Measurements from ENCODE around the gene KRT12. TPM values are rescaled to one million over a fixed set of nuclear protein-coding genes. Genes with fewer than 3 reads are reported as not detected.
"Not testable (repeated sequence)": the region's sequence is repeated elsewhere in the genome, so short reads cannot be mapped to it uniquely, and the experiment has no call there.

KRT12 gene
- total RNA-seq, 6 experiments from 2014 or later: not detected

- 94% methylated on average over 3 of the region's 3 CpGs for WGBS (ENCODE audit: insufficient coverage, low coverage, low lambda C conversion rate, missing lambda C conversion rate)
- intact Hi-C loops (cut with DNase I): no loop called here
- no peak overlapping the region for H3K4me3 ChIP-seq
- H3K27ac ChIP-seq: no peak overlapping the region
- peaks cover 0 to 6% (median 0%) of the 10 kb centered on the region in 4 donors for H3K4me1 ChIP-seq
- H3K27me3 ChIP-seq: no peaks in the 10 kb centered on the region
- DNase-seq: no peak
- no peak for ATAC-seq
- TF ChIP-seq POLR2A (IDR thresholded peaks at IDR 0.05): no peak
- no peak for TF ChIP-seq CTCF (IDR thresholded peaks at IDR 0.05)
- H3K9me3 ChIP-seq: no peaks in the 10 kb centered on the region
- H3K36me3 ChIP-seq: no peaks in the 10 kb centered on the region
Observed at GRCh38 chr17:40816569-40816968, 50.5 kb downstream of the KRT12 start.

- Histone ChIP-seq H3K4me3 (no peak overlapping the region), H3K9me3 (no peaks in the 10 kb centered on the region), H3K27ac (no peak overlapping the region), H3K36me3 (no peaks in the 10 kb centered on the region), H3K4me1 (peaks cover 0 to 6% (median 0%) of the 10 kb centered on the region in 4 donors), H3K27me3 (no peaks in the 10 kb centered on the region)
- 100% methylated on average over 1 of the region's 1 CpG for WGBS (ENCODE audit: insufficient coverage, low coverage, low lambda C conversion rate, missing lambda C conversion rate)
- intact Hi-C loops (cut with DNase I): no loop called here
- TF ChIP-seq CTCF (IDR thresholded peaks at IDR 0.05) (no peak), POLR2A (IDR thresholded peaks at IDR 0.05) (no peak)
- DNase-seq (no peak), ATAC-seq (no peak)
Observed at GRCh38 chr17:40815381-40815780, 51.6 kb downstream of the KRT12 start.

GRCh38 chr17:40814657-40815056 is 52.4 kb downstream of the KRT12 start:
- ATAC-seq; intact Hi-C loops (cut with DNase I); H3K27me3 ChIP-seq; H3K4me1 ChIP-seq; DNase-seq; H3K27ac ChIP-seq; H3K9me3 ChIP-seq; H3K36me3 ChIP-seq; H3K4me3 ChIP-seq: not testable (repeated sequence)
- WGBS (ENCODE audit: insufficient coverage, low coverage, low lambda C conversion rate, missing lambda C conversion rate): 59% methylated on average over 3 of the region's 3 CpGs

GRCh38 chr17:40813804-40814203 is 53.2 kb downstream of the KRT12 start:
- DNase-seq (no peak), ATAC-seq (no peak)
- Histone ChIP-seq H3K27me3 (no peaks in the 10 kb centered on the region), H3K36me3 (no peaks in the 10 kb centered on the region), H3K27ac (no peak overlapping the region), H3K4me1 (peaks cover 0 to 6% (median 0%) of the 10 kb centered on the region in 4 donors), H3K9me3 (no peaks in the 10 kb centered on the region), H3K4me3 (no peak overlapping the region)
- intact Hi-C loops (cut with DNase I): no loop called here
- WGBS (ENCODE audit: insufficient coverage, low coverage, low lambda C conversion rate, missing lambda C conversion rate): 60% methylated on average over 4 of the region's 4 CpGs
- TF ChIP-seq CTCF (IDR thresholded peaks at IDR 0.05) (no peak), POLR2A (IDR thresholded peaks at IDR 0.05) (no peak)

- intact Hi-C loops (cut with DNase I): no loop called here
Observed at GRCh38 chr17:40812639-40813038, 54.4 kb downstream of the KRT12 start.

More at GRCh38 chr17:40812639-40813038, 54.4 kb downstream of the KRT12 start:
- Histone ChIP-seq H3K9me3 (no peaks in the 10 kb centered on the region), H3K27ac (no peak overlapping the region), H3K36me3 (no peaks in the 10 kb centered on the region), H3K4me1 (peaks cover 0 to 2% (median 0%) of the 10 kb centered on the region in 4 donors), H3K27me3 (no peaks in the 10 kb centered on the region), H3K4me3 (no peak overlapping the region)
- 78% methylated on average over 3 of the region's 3 CpGs for WGBS (ENCODE audit: insufficient coverage, low coverage, low lambda C conversion rate, missing lambda C conversion rate)
- TF ChIP-seq CTCF (IDR thresholded peaks at IDR 0.05) (no peak), POLR2A (IDR thresholded peaks at IDR 0.05) (no peak)
- ATAC-seq: no peak
- no peak for DNase-seq

Other genes starting within 250 kb of the KRT12 start
- 10 to 100 TPM; 28.8 to 47.1 (median 33.5) TPM for gene SMARCE1, start 219.4 kb downstream of the KRT12 start, total RNA-seq
- gene KRT222, start 202.0 kb downstream of the KRT12 start, total RNA-seq: 1 to 10 TPM; 1.2 to 3.2 (median 1.9) TPM
- not detected for gene KRT24, start 163.5 kb downstream of the KRT12 start, total RNA-seq
- not detected for gene KRT25, start 111.9 kb downstream of the KRT12 start, total RNA-seq
- not detected for gene KRT26, start 95.0 kb downstream of the KRT12 start, total RNA-seq
- not detected for gene KRT27, start 84.7 kb downstream of the KRT12 start, total RNA-seq
- not detected for gene KRT28, start 67.3 kb downstream of the KRT12 start, total RNA-seq
- gene KRT10, start 44.6 kb downstream of the KRT12 start, total RNA-seq: 10 to 100 TPM; 11.4 to 20.4 (median 17.4) TPM
- gene KRT20, start 18.0 kb upstream of the KRT12 start, total RNA-seq: not detected
- 10 to 100 TPM in 2 of 6 experiments, 1 to 10 TPM in 1, under 1 TPM in 1, not detected in 2; 0.49 to 17.6 (median 10.0) TPM for gene KRT23, start 70.4 kb upstream of the KRT12 start, total RNA-seq
- not detected for gene KRT39, start 99.7 kb upstream of the KRT12 start, total RNA-seq
- gene KRT40, start 117.1 kb upstream of the KRT12 start, total RNA-seq: not detected
- not detected for gene KRTAP3-3, start 126.9 kb upstream of the KRT12 start, total RNA-seq
- gene KRTAP3-2, start 132.7 kb upstream of the KRT12 start, total RNA-seq: not detected
- gene KRTAP3-1, start 141.9 kb upstream of the KRT12 start, total RNA-seq: not detected
- not detected for gene KRTAP1-5, start 160.0 kb upstream of the KRT12 start, total RNA-seq
- gene KRTAP1-4, start 163.0 kb upstream of the KRT12 start, total RNA-seq: not detected
- not detected for gene KRTAP1-3, start 167.7 kb upstream of the KRT12 start, total RNA-seq
- gene KRTAP1-1, start 174.2 kb upstream of the KRT12 start, total RNA-seq: not detected
- gene KRTAP2-1, start 180.1 kb upstream of the KRT12 start, total RNA-seq: not detected
- gene KRTAP2-2, start 188.0 kb upstream of the KRT12 start, total RNA-seq: not detected
- not detected for gene KRTAP2-3, start 192.9 kb upstream of the KRT12 start, total RNA-seq
- gene KRTAP2-4, start 198.7 kb upstream of the KRT12 start, total RNA-seq: not detected
- not detected for gene KRTAP4-7, start 216.9 kb upstream of the KRT12 start, total RNA-seq
- not detected for gene KRTAP4-8, start 230.9 kb upstream of the KRT12 start, total RNA-seq
- not detected for gene KRTAP4-16, start 235.0 kb upstream of the KRT12 start, total RNA-seq
- gene KRTAP4-9, start 238.2 kb upstream of the KRT12 start, total RNA-seq: not detected

Measured in right lobe of liver (tissue), 6 donors.